Astrocyte of the cerebellum (primary cell): ENCODE data around the gene PRDM16.

Experiments
- DNase-seq: peaks from one replicate; pipeline ENCODE4 v3.0.0-alpha.2; 2011; ENCODE audit warnings: low read depth
- H3K4me3 ChIP-seq: 2 replicates; pipeline ENCODE4 v1.5.1; 2011; ENCODE audit warnings: mild to moderate bottlenecking, low read depth, low read length, moderate library complexity
- in situ Hi-C: cut with HindIII; loops from 2 replicates; pipeline ENCODE4 v1.10.0; 2017; ENCODE audit warnings: low sequenced_read_pairs
- TF ChIP-seq, protein P1 (sequence below): IDR thresholded peaks from 2 replicates; pipeline ENCODE4 v1.5.1; 2012; ENCODE audit warnings: low read length, low read depth, moderate library complexity, mild to moderate bottlenecking; ENCODE audit errors: missing control alignments

The PRDM16 gene

GRCh38 chr1:3312310-3312897 lies 243.4 kb downstream of the PRDM16 start:
- no peak for DNase-seq
- TF ChIP-seq, protein P1, sequence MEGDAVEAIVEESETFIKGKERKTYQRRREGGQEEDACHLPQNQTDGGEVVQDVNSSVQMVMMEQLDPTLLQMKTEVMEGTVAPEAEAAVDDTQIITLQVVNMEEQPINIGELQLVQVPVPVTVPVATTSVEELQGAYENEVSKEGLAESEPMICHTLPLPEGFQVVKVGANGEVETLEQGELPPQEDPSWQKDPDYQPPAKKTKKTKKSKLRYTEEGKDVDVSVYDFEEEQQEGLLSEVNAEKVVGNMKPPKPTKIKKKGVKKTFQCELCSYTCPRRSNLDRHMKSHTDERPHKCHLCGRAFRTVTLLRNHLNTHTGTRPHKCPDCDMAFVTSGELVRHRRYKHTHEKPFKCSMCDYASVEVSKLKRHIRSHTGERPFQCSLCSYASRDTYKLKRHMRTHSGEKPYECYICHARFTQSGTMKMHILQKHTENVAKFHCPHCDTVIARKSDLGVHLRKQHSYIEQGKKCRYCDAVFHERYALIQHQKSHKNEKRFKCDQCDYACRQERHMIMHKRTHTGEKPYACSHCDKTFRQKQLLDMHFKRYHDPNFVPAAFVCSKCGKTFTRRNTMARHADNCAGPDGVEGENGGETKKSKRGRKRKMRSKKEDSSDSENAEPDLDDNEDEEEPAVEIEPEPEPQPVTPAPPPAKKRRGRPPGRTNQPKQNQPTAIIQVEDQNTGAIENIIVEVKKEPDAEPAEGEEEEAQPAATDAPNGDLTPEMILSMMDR: no peak
- in situ Hi-C loops: no loop called here

DNA sequence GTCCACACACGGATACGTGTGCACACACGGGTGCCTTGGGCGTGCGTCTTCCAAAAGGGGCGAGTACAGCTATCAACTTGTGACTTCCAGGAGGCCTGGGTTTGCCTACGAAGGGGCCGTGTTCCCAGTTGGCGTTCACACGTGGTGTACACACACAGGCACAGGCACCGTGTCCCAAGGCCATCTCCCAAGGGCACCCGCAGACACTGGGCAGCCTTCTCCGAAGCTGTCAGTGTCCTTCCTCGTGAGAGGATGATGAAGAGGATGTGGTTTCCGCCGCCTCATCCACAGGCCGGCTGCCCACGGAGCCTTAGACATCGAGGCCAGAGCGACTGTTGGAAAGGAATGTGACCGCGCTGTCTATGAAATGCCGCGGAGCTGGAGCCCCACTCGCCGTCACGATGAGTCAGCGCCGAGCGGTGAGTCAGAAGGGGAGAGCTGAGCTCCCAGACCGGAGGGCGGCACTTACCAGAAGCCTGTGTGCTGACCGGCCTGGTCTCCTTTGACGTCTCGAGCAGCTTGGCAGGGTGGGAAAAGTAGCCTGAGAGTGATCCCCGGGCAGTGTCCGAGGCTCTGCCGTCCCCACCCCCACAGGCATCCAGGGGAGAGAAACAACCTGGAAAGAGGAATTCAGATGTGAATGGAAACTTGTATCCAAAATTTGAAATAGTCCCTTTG lies 244.0 kb downstream of the PRDM16 start:
- H3K4me3 ChIP-seq: no peak overlapping the region
- in situ Hi-C loops: no loop called here
- TF ChIP-seq, protein P1: no peak
- peak; percentile 98 for DNase-seq

More at GRCh38 chr1:3312310-3312897, 243.4 kb downstream of the PRDM16 start:
- no peak overlapping the region for H3K4me3 ChIP-seq

- H3K4me3 ChIP-seq: no peak overlapping the region
- TF ChIP-seq, protein P1: no peak
- in situ Hi-C loops: no loop called here
- peak; percentile 94 for DNase-seq
Observed at GRCh38 chr1:3313576-3313950, 244.6 kb downstream of the PRDM16 start.

DNA sequence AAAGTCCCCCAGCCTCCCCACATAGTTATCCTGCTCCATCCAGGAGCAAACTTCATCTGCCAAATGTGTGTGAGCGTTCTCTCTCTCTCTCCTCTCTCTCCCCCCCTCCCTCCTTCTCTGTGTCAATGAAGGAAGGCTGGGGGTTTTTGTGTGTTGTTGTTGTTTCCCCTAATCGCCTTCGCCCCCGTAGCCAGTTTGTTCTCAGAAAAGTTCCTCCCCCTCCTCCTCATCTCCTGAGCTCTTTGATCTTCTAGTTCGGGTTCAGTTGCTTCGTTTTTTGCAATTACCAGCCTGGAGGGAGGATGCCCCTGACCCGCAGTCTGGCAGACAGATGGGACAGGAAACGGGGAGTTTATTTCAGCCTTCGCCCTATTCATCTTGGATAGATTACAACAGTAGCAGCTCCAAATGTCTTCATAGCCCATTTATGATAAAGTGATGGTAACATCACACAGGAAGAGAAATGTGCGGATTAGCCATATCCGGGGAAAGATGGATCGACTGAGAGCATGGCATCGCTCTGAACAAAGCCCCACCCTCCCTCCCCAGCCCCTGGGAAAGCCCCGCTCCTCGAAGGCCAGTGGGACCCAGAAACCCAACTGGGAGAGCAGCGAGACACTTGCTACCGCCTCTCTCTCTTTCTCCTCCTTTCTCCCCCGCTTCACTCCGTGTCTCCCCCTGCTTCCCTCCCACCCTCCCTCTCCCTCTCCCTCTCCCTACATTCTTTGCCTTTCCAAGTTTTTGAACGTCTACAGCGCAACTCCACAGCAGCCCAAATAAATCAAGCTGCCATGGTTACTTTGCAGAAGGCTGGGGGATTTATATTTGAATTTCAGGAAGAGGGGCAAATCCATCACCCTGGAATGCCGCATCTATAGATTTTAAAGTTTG lies 245.7 kb downstream of the PRDM16 start:
- DNase-seq: no peak
- H3K4me3 ChIP-seq: no peak overlapping the region
- in situ Hi-C loops: no loop called here
- TF ChIP-seq, protein P1: no peak

GRCh38 chr1:3315399-3316339 lies 246.7 kb downstream of the PRDM16 start:
- TF ChIP-seq, protein P1: no peak
- in situ Hi-C loops: no loop called here
- no peak overlapping the region for H3K4me3 ChIP-seq
- no peak for DNase-seq
